OCI-LY7 (cell line): ENCODE data around the gene SYTL2. TPM values are rescaled to one million over a fixed set of nuclear protein-coding genes. Genes with fewer than 3 reads are reported as not detected.

Source experiments
- BruUV-seq: library from RNA; stranded (reverse); fragments of 400-500 nt; replicated peaks from 2 replicates; lab custom pipeline; 2021; lab: Mats Ljungman, UMichigan
- CTCF ChIA-PET: fragments of 300-600 bp; sonication (Branson Sonifier 250); formaldehyde crosslinking; loops from one replicate; lab custom pipeline; 2022; ENCODE audit warnings: antibody characterized with exemption; ENCODE audit not compliant: unreplicated experiment; lab: Charles Lee
- POLR2A ChIA-PET: fragments of 300-600 bp; sonication (Branson Sonifier 250); formaldehyde crosslinking; loops from one replicate; lab custom pipeline; 2022; ENCODE audit warnings: antibody characterized with exemption; lab: Charles Lee
- DNase-seq: peaks from one replicate; pipeline ENCODE4 v3.0.0-alpha.2; 2015; ENCODE audit warnings: low spot score
- H2AFZ ChIP-seq: fragments of 200-600 bp; sonication (generic), shearing (Covaris generic); 2 replicates; pipeline ENCODE4 v1.6.1; 2014; ENCODE audit warnings: mild to moderate bottlenecking, antibody characterized with exemption, low read length, moderate library complexity
- H3K27ac ChIP-seq: fragments of 200-600 bp; sonication (generic); 2 replicates; pipeline ENCODE4 v1.5.1; 2014; ENCODE audit warnings: mixed run types, low read depth, mild to moderate bottlenecking, moderate library complexity, low read length, inconsistent platforms; ENCODE audit not compliant: poor library complexity, severe bottlenecking
- H3K36me3 ChIP-seq: fragments of 200-600 bp; sonication (generic); 2 replicates; pipeline ENCODE4 v1.6.1; 2014; ENCODE audit warnings: mild to moderate bottlenecking, antibody characterized with exemption, low read length, moderate library complexity, mixed read lengths; ENCODE audit not compliant: insufficient read depth
- H3K4me1 ChIP-seq: fragments of 200-600 bp; sonication (generic); 2 replicates; pipeline ENCODE4 v1.5.1; 2014; ENCODE audit warnings: mild to moderate bottlenecking, low read length; ENCODE audit not compliant: insufficient read depth, poor library complexity, severe bottlenecking
- H3K4me2 ChIP-seq: fragments of 200-600 bp; sonication (generic); 2 replicates; pipeline ENCODE4 v1.6.1; 2014; ENCODE audit warnings: mild to moderate bottlenecking, low read length
- H3K4me3 ChIP-seq: fragments of 200-600 bp; sonication (generic); 2 replicates; pipeline ENCODE4 v1.5.1; 2014; ENCODE audit warnings: mild to moderate bottlenecking, low read depth, low read length; ENCODE audit not compliant: poor library complexity, severe bottlenecking
- H3K79me2 ChIP-seq: fragments of 200-600 bp; sonication (generic); 2 replicates; pipeline ENCODE4 v1.6.1; 2016; ENCODE audit warnings: low read depth, mild to moderate bottlenecking, low read length, moderate library complexity, mixed read lengths; ENCODE audit not compliant: insufficient read depth
- H3K9me2 ChIP-seq: fragments of 200-600 bp; sonication (generic); 2 replicates; pipeline ENCODE4 v1.6.1; 2016; ENCODE audit warnings: mild to moderate bottlenecking, low read length, mixed read lengths; ENCODE audit not compliant: insufficient read depth
- H3K9me3 ChIP-seq: fragments of 200-600 bp; sonication (generic); 2 replicates; pipeline ENCODE4 v1.6.1; 2014; ENCODE audit warnings: mild to moderate bottlenecking, mixed run types, low read length, mixed read lengths
- H4K20me1 ChIP-seq: fragments of 200-600 bp; sonication (generic); 2 replicates; pipeline ENCODE4 v1.6.1; 2014; ENCODE audit warnings: mild to moderate bottlenecking, antibody characterized with exemption, low read length, moderate library complexity, mixed read lengths; ENCODE audit not compliant: insufficient read depth
- CTCF ChIP-seq: fragments of 200-600 bp; sonication (generic); conservative IDR thresholded peaks from 2 replicates; pipeline ENCODE4 v1.5.1; 2014; ENCODE audit warnings: mild to moderate bottlenecking, antibody characterized with exemption, low read length, moderate library complexity, mixed read lengths
- EZH2phosphoT487 ChIP-seq: fragments of 200-600 bp; sonication (generic); IDR thresholded peaks from 2 replicates; pipeline ENCODE4 v1.6.1; 2018; ENCODE audit warnings: low read depth, borderline replicate concordance, mild to moderate bottlenecking, mixed run types, antibody characterized with exemption, low read length, moderate library complexity, mixed read lengths
- intact Hi-C: fragments of 100-400 bp; cut with micrococcal nuclease; formaldehyde crosslinking; loops from one replicate; pipeline ENCODE4 v1.10.0; 2022; ENCODE audit not compliant: unreplicated experiment
- total RNA-seq, 2 experiments: library from RNA; depleted of rRNA in 1 of 2; stranded (reverse); fragments of >200 nt in 1 of 2; shearing (Covaris generic) in 1 of 2; gene quantifications; 2 replicates each; pipeline ENCODE4 v1.2.3, GENCODE V29; 2014 to 2022

Gene SYTL2
- total RNA-seq, 2 experiments from 2014 or later: 2.6 to 5.1 TPM

DNA sequence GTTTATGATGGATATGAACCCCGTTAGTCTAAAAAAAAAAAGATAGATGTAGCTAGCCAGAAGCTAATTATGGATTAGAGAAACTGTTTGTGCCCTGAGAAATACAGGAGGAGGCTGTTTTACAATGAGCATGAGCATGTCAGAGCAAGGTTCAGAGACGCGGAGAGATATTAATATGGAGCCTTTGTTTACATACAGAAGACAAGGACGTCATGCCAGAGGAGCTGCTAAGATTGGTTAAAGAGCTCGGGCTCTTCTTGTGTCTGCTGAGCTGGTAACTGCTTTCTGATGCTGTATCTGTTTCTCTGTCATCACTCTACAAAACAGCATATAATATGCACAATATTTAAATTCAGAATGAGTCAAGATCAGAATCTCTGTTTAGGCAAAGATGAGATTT is 100.0 kb downstream of the SYTL2 start:
- no peak for TF ChIP-seq EZH2phosphoT487
- Histone ChIP-seq H2AFZ (no peak overlapping the region), H3K9me3 (no peaks in the 10 kb centered on the region), H3K4me3 (no peak overlapping the region), H3K4me2 (no peak overlapping the region), H3K36me3 (no peaks in the 10 kb centered on the region), H3K27ac (no peak overlapping the region), H4K20me1 (no peaks in the 10 kb centered on the region), H3K9me2 (no peaks in the 10 kb centered on the region), H3K79me2 (no peaks in the 10 kb centered on the region), H3K4me1 (no peaks in the 10 kb centered on the region)
- ChIA-PET POLR2A (interaction anchor here (0.5 to 1.6 kb wide), 4 partner anchors 14 to 1569 kb away, joined by 3 to 5 read pairs (median 3); partner anchors contain the start of gene TMEM126B), CTCF (no interaction called here)
- no peak for DNase-seq
- intact Hi-C loops: no loop called here
- BruUV-seq: no TSS peak

DNA sequence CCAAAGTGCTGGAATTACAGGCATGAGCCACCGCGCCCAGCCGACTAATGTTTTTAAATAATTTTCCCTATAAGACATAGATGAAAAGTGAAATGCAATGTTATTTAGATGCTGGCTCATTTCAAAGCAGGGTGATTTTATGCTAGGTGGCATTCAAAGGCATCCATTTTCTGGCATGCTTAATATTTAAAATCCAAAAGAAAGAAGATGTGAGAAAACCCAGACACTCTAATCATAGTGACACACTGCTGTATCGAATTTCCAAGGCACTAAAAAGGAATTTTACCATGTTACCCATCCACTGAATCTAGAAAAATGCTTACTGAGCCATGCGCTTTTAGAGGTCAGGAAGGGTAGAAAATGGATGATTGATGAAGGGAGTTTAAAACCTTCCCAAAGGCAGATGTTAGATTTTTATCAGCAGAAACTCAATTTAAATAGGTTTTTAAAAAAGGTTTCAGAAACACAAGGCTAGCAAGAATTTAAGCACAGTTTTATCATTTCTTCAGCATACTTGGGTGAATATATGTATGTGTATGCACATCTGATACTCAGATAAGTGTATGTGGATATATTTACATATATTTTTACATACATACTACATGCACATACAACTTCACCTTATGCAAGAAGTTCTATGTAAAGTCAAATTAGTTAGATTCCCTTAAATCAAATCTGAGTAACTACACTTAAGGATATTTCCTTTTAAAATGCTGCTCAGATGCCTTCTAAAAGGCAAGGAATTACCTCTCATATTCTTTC is 100.8 kb downstream of the SYTL2 start:
- DNase-seq: no peak
- CTCF ChIA-PET: no interaction called here
- Histone ChIP-seq H3K36me3 (no peaks in the 10 kb centered on the region), H3K9me2 (no peaks in the 10 kb centered on the region), H4K20me1 (no peaks in the 10 kb centered on the region), H3K27ac (no peak overlapping the region), H2AFZ (no peak overlapping the region), H3K4me1 (no peaks in the 10 kb centered on the region), H3K4me3 (no peak overlapping the region), H3K79me2 (no peaks in the 10 kb centered on the region), H3K9me3 (no peaks in the 10 kb centered on the region), H3K4me2 (no peak overlapping the region)
- intact Hi-C loops: no loop called here
- POLR2A ChIA-PET: interaction anchor here (0.5 kb wide), 1 partner anchor 1568 kb away, joined by 5 read pairs; no protein-coding TSS in a partner anchor
- BruUV-seq: no TSS peak
- no peak for TF ChIP-seq CTCF
- no peak for TF ChIP-seq EZH2phosphoT487

GRCh38 chr11:85705800-85706199 is 105.1 kb downstream of the SYTL2 start:
- no TSS peak for BruUV-seq
- Histone ChIP-seq H4K20me1 (no peaks in the 10 kb centered on the region), H3K9me2 (no peaks in the 10 kb centered on the region), H3K79me2 (no peaks in the 10 kb centered on the region), H3K4me1 (no peaks in the 10 kb centered on the region), H3K27ac (no peak overlapping the region), H3K4me3 (no peak overlapping the region), H3K36me3 (no peaks in the 10 kb centered on the region), H3K4me2 (no peak overlapping the region), H2AFZ (no peak overlapping the region), H3K9me3 (no peaks in the 10 kb centered on the region)
- CTCF ChIA-PET: interaction anchor here (0.7 kb wide), 1 partner anchor 149 kb away, joined by 3 read pairs; the partner anchor contains the start of gene CCDC83
- POLR2A ChIA-PET: interaction anchor here (0.9 kb wide), 1 partner anchor 26 kb away, joined by 3 read pairs; no protein-coding TSS in a partner anchor
- intact Hi-C loops: no loop called here
- no peak for DNase-seq
- TF ChIP-seq EZH2phosphoT487 (no peak), CTCF (no peak)
